ENCODE measurements around the gene CORO1C.
A peak's percentile ranks its signal among the peaks of the same experiment; 100 is the strongest.
"Not testable (repeated sequence)": the region's sequence is repeated elsewhere in the genome, so short reads cannot be mapped to it uniquely, and the experiment has no call there.

Gene CORO1C

DNA sequence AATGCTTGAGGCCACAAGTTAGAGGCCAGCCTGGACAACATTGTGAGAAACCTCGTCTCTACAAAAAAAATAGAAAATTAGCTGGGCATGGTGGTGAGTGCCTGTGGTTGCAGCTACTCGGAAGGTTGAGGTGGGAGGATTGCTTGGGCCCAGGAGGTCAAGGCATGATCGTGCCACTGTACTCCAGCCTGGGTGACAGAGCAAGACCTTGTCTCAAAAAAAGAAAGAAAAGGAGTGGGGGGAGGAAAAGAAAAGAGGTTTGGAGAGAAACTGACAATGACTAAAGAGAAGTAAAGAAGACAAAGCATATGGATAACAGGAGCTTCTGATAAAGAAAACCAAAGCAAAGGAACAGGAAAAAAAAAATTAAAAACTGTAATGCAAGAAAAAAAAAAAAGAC is 60.2 kb downstream of the CORO1C start:
- no peak for DNase-seq

DNA sequence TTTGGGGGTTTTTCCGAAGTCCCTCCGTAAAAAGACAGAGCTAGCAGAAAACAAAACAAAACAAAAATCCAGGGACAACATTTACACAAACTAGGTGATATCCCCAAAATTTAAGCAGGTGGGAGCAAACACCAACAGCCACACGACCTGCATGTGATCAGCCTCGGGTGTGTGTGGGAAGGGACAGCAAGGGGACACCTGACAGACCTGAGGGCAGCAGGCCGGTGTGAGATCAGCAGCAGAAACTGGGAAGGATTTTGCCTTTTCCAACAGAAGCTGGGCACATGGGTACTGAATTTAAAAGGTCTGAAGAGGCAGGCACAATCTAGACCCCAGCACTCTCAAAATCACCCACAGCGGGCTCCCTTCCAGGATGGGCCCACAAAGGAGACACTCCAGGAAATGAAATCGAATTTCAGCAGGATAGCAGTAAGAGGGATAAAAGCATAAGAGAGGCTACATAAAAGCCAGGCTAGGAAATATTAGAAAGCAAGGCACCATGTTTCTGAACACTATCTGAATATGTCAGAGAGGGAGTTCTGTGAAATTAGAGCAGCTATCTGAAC is 61.2 kb downstream of the CORO1C start:
- DNase-seq, result no peak

DNA sequence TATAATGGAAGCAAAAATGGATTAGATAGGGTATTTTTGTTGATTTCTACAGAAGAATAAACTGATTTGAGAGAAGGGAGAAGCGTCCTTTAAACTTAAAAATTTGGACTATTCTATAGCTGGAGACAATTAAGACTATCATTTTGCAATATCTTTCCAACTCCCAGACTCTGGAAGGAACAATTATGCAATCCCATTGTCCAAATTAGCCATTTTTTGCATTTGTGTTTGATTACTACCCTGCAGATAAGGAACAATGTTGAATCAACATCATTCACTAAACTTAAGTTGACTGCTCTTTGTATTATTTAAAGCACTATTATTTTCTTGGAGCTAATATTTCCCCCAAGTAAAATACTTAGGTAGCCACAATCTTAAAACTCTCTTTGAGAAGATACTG is 62.8 kb downstream of the CORO1C start:
- DNase-seq, result no peak

DNA sequence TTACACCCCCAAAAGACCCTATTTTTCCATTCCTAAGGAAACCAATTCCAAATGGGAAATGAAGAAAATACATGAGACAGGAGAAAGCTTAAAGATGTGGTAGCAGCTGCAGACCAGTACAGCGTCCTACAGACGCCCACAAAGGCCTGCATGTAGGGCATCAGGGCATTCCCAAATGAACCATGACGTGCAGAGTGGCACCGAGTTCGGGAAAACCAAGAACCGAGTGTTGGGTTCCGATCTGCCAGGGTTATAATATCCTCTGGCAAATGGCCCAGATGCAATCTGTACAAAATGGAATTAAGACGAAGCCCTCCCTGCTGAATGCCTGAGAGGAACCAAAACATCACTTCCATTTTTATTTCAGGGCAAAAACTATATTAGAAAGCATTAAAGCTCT is 63.3 kb downstream of the CORO1C start:
- DNase-seq, result no peak

DNA sequence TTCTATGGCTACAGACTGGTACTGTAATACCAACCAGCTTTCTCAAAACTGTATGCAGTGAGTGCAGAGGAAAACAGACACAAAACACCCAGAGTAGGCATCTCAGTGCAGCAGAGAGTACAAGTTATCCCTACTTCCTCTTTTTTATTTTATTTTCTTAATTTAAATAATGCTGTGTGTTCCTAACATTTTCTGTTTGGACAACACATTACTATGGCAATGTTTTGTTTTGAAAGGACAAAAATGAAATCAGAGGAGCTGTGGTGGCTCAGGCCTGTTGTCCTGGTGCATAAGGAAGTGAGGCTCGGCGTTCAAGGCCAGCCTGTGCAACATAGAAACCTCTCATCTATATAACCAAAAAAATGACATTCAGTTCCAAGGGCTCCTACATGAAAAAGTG is 64.0 kb downstream of the CORO1C start:
- no peak for DNase-seq

DNA sequence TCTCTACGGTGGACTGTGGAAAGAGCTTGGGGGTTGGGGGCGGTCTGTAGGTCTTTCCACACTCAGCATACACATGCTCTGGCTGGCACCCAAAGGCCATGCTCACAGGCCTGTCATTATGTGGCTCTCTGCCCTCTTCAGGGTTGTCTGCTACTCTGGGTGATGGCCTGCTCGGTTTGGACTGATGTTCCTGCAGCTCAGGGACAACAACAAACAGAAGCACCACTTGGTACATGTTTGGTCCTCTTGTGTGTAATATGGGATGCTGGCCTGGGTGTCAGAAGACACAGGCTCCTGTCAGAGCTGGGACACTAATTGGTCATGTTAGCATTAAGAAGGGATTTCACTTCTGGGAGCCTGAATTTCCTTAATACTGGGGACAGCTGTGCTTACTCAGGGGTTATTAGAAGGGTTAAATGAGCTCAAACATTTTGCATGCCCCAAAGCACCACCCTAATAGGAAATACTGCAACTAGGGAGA is 64.9 kb downstream of the CORO1C start:
- DNase-seq, result no peak

DNA sequence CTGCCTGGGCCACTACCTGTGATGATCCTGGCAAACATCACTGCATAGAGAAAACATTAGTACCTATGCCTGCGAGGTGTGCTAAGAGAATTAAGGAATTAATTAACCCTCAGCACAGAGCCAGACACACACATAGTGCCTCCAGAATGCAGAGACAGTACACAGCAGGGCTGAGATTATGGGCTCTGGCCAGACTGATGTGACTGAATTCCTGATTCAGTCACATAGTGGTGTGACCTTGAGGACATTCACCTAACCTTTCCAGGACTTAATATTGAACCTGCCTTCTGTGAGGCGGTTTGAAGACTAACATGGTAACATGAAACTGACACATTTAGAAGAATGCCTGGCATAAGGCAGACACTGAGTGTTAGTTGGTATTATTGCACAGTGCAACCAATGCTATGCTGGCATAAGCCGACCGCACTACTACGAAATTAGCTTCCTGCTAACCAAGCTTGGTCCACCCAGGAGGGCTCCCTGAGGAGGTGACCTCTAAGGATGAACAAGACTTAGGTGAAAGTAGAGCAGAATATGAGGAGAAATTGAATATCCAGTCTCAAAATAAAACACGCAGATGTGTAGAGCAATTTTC is 65.6 kb downstream of the CORO1C start:
- DNase-seq, result no peak

DNA sequence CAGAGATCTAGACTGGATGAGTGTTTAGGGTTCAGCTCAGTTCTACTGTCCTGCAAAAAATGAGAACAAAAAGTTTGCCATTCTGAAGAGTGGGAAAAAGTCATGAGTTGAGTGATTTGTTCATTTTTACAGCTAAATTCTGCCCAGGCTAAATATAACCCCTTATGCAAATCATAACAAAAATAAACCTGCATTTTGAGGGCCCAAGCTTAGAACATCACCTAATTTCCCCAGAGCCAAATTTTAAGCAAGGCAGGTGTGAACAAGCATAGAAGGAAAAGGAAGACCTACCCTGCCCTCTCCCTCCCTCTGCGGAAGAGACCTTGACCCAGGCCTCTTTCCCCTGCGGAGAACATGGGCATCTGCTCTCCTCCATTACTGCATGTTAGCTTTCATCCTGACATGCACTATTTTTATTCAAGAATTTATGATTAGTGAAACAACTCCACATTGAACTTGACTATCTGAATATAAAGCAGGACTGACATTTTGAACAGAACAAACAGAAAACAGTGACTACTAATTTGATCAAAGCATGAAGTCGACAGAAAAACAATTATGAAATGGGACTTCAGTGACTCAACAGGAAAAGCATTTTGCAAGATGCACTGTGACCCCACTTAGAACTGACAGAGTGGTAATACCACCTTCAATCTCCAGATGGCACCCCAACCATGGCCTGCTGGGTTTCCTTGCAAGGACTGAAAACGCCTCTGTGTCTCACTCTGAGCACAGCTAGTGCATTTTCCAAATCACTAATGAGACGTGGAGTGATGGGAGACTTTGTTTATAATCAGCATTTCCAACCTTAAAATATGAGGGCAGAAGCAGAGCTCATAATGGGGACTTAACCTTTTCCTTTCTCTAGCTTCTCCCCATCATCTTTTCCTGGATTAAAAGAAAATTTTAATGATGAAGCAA is 66.7 kb downstream of the CORO1C start:
- DNase-seq, result peak; percentile 82

DNA sequence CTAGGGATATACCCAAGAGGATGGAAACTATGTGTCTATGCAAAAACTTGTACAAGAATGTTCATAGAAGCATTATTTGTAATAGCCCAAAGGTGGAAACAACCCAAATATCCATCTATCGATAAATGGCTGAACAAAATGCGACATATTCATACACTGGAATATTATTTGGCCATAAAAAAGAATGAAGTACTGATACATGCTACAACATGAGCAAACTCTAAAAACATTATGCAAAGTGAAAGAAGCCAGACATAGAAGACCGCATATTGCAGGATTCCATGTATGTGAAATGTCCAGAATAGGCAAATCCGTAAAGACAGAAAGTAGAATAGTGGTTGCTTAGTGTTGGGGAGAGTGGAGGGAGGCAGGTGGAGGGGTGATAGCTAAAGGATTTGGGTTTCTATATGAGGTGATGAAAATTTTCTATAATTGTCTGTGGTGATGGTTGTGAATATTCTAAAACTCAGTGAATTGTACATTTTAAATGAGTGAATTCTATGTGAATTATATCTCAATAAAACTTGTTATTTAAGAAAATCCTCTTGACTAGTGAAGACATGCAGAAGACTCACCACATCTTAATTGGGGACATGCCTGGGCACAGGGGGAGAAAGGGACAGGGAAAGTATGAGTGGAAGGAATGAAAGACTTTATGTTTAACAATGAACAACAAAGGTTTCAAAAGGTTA is 67.8 kb downstream of the CORO1C start:
- DNase-seq, result no peak

DNA sequence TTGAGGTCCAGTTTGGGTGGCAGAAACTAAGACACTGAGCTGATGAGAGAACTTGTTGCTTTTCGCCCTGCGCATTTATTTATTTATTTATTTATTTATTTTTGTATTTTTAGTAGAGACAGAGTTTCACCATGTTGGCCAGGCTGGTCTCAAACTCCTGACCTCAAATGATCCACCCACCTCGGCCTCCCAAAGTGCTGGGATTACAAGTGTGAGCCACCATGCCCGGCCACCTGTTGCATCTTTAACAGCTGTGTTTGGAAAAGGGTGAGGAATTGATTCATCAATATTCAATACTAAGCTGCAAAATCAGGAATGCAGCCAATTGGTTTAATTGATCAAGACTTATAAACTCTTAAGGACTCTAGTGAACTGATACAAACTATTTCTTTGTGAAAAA is 73.2 kb downstream of the CORO1C start:
- DNase-seq, result not testable (repeated sequence)

DNA sequence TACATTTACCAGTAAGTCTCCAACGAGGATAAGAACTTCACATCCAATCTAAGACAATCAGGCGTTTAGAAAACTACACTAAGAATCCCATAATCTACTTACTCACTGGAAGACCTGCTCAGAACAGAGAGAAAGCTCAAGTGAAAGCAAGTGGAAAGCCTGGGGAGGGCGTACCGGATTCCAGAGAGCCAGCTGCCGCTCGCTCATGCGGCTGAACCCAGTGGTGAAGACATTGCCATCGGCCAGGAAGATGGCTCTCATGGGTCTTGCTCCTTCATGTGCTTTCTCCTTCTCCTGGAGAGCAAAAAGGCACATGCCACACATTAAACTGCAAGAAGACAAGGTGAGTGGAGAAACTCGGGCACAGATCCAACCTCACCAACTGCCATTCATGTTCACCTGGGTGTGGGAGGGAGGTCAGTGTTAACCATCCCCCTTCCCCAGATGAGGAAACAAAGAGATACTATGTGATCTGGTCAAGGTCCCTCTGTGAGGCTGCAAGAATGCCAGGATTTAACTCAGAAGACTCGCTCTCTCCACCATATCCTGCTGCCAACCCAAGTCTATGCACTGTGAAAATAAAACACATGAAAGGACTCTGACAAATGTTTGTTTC is 74.1 kb downstream of the CORO1C start:
- DNase-seq, result no peak

DNA sequence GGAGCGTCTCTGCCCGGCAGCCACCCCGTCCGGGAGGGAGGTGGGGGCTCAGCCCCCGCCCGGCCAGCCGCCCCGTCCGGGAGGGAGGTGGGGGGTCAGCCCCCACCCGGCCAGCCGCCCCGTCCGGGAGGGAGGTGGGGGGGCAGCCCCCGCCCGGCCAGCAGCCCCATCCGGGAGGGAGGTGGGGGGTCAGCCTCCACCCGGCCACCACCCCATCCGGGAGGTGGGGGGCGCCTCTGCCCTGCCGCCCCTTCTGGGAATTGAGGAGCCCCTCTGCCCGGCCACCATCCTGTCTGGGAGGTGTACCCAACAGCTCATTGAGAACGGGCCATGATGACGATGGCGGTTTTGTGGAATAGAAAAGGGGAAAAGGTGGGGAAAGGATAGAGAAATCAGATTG is 75.1 kb downstream of the CORO1C start:
- not testable (repeated sequence) for DNase-seq

DNA sequence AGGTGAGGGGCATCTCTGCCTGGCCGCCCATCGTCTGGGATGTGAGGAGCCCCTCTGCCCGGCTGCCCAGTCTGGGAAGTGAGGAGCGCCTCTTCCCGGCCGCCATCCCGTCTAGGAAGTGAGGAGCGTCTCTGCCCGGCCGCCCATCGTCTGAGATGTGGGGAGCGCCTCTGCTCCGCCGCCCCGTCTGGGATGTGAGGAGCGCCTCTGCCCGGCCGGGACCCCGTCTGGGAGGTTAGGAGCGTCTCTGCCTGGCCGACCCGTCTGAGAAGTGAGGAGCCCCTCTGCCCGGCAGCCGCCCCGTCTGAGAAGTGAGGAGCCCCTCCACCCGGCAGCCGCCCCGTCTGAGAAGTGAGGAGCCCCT is 75.5 kb downstream of the CORO1C start:
- DNase-seq, result not testable (repeated sequence)

DNA sequence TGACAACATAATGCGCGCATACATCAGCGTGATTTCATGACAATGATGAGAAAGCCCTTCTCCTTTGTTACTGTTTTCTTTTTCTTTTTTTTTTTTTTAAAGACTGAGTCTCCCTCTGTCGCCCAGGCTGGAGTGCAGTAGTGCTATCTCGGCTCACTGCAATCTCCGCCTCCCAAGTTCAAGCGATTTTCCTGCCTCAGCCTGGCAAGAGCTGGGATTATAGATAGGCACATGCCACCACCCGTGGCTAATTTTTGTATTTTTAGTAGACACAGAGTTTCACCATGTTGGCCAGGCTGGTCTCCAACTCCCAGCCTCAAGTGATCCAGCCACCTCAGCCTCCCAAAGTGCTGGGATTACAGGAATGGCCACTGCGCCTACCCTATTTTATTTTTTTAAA is 76.7 kb downstream of the CORO1C start:
- DNase-seq, result not testable (repeated sequence)

DNA sequence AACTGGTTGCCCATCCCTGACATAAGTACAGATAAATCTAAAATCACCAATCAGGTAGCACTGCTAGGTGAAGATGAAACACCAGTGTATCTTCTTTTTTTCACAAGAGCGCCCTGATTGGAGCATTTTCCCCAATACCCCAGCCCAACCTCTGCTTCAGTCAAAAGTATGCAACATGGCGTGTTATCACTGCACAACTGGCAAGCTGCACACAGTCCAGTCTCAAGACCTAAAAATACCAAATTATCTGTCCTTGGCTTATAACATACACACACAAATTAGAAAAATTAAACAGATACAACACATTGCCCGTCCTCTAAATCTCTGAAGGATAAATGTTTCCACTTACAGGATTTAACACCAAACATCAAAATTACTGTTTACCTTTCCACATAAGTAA is 77.4 kb downstream of the CORO1C start:
- no peak for DNase-seq

DNA sequence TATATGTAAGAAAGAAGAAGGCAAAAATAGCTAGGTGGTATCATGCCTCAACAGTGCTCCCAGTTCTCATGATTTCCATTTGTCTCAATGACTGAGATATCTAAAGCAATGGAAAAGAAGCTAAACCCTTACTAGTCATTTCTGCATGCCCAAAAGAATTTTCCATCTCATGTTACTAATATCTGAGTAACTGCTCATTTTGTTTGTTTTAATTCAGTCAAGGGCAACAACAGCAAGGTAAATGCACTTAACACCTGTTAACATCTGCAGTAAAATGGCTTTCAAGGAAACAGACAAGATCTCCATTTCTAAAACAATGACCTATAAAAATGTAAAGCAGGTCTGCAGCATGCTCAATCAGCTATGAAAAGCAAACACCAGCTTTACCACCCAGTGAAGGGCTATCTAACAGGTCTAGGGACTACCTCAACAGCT is 78.2 kb downstream of the CORO1C start:
- DNase-seq, result no peak

DNA sequence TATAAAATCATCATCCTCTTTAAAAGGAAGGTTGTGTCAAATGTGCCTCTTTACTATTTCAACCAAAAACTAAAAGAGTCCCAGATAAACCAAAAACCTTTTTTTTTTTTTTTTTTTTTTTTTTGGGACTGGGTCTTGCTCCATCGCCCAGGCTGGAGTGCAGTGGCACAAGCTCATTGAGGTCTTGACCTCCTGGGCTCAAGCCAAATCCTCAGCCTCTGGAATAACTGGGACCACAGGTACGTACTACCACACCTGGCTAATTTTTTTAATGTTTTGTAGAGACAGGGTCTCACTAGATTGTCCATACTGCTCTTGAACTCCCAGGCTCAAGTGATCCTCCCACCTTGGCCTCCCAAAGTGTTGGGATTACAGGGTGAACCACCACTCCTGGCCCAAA is 81.2 kb downstream of the CORO1C start:
- DNase-seq, result no peak

DNA sequence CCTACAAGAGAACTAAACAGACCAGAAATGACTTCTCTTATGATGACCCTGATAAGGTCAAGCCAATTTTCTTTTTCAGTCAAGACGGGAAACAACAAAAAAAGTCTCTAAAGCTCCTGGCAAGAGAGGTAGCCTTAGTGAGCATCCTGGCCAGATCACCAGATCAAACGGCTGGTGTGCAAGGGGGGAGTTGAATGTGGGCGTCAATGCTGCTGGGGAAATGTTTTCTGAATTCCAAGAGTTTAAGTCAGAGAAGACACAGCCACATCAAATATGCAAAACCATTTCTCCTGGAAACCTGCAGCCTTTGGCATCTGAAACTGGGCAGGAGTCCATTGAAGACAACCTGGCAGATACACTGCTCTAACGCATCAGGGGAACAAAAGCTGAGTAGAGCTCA is 81.6 kb downstream of the CORO1C start:
- no peak for DNase-seq

DNA sequence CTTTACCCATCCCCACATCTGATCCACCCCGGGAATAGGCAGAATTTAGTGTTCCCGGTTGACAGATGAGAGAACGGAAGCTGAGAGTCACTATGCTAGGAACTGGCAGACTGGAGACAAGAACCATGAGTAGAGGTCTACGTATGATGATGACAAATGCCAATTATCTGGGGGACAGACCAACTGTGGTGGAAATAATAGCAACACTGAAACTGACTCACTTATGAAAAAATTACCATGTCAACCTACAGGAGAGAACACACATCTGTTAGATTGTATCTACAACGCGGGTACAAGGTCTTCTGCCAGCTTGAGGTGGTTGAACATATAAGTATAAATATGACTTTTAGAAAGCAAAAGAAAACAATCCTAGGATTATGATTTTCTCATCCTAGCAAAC is 82.2 kb downstream of the CORO1C start:
- no peak for DNase-seq

DNA sequence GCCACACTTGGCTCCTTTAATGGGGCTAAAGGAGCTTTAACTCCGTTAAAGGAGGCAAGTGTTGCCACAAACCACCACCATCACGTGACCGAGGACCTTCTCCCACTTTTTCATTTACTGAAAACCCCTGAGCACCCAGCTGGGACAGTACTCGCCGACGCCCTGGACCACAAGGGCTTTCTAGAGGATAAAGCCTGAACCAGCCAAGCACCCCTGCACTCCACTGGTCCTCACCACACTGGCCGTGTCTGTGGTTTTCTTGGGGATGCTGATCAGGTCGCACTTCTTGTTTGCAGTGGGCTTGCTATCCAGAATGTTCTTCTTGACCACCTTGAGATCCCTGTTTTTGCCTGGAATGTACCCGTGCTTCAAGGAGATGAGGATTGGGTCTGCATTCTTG is 82.9 kb downstream of the CORO1C start:
- no peak for DNase-seq

DNA sequence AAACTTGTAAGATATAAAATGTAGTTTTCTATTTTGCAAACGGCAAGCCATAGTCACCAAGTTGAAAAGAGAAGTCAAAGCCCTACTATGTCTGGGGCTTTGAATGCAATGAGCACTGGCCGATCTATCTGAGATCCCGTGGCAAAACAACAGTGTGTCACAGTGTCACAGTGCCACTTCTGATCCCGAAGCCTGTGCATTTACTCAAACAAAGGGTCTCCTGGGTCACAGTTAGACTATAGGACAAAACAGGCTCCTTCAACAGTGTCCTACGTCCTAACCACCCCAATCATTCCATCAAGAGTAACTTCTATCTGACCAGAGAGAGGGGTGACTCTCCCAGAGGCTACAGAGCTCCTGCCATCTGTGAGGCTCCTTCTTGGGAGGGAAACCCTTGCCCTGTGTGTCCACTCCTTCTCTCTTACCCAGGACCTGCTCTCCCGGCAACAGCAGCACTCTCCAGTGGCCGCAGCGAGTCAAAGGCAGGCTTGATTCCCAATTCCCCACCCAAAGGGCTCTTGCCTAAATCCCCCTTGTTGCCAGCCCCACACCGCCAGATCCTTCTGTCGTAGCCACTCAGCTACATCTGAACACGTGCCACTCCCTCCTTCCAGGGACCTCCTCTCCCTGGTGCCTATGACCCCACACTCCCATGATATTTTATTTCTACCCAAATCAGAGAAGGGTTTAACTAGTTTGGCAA is 83.6 kb downstream of the CORO1C start:
- no peak for DNase-seq
